Spleen (tissue), 11 donors: Measurements from ENCODE around the gene SHC1. TPM values are rescaled to one million over a fixed set of nuclear protein-coding genes. Genes with fewer than 3 reads are reported as not detected.

Experiments
- DNase-seq: peaks from one replicate; pipeline ENCODE4 v3.0.0-alpha.2; 2020
- H3K27ac ChIP-seq, 8 donors: fragments of 200-600 bp; sonication (generic) in 7 of 8; 1 replicate in 4 of 8; 2 replicates in 4 of 8; pipeline versions ENCODE4 v1.5.0 to v1.8.0; 2016 to 2021; ENCODE audit warnings: inconsistent platforms in 4 of 8, mild to moderate bottlenecking in 4 of 8, moderate library complexity in 1 of 8
- H3K27me3 ChIP-seq, 7 donors: fragments of 200-600 bp; sonication (generic) in 6 of 7; replicated peaks in 1 of 7; 1 replicate in 4 of 7; 2 replicates in 3 of 7; pipeline versions ENCODE4 v1.5.0 to v1.8.0; 2016 to 2021; ENCODE audit warnings: inconsistent platforms in 3 of 7, mild to moderate bottlenecking in 1 of 7
- H3K36me3 ChIP-seq, 6 donors: fragments of 200-600 bp; sonication (generic) in 5 of 6; 1 replicate in 4 of 6; 2 replicates in 2 of 6; pipeline versions ENCODE4 v1.5.0 to v1.8.0; 2016 to 2021; ENCODE audit warnings: inconsistent platforms in 2 of 6
- H3K4me1 ChIP-seq, 6 donors: fragments of 200-600 bp; sonication (generic) in 5 of 6; 1 replicate in 3 of 6; 2 replicates in 3 of 6; pipeline versions ENCODE4 v1.5.0 to v1.8.0; 2016 to 2021; ENCODE audit warnings: inconsistent platforms in 3 of 6
- H3K4me3 ChIP-seq, 8 donors: fragments of 200-600 bp; sonication (generic) in 7 of 8; 1 replicate in 4 of 8; 2 replicates in 4 of 8; pipeline versions ENCODE4 v1.5.0 to v1.8.0; 2016 to 2021; ENCODE audit warnings: inconsistent platforms in 4 of 8, mild to moderate bottlenecking in 4 of 8, moderate library complexity in 2 of 8
- H3K9me3 ChIP-seq, 8 donors: fragments of 200-600 bp; sonication (generic) in 7 of 8; 1 replicate in 4 of 8; 2 replicates in 4 of 8; pipeline versions ENCODE4 v1.5.0 to v1.8.0; 2016 to 2021; ENCODE audit warnings: inconsistent platforms in 4 of 8
- POLR2A ChIP-seq, 3 donors: fragments of 450-650 bp; IDR thresholded peaks; one replicate each; pipeline ENCODE4 v1.5.1; 2017; ENCODE audit warnings: antibody characterized with exemption in 3 of 3, mild to moderate bottlenecking in 1 of 3
- POLR2AphosphoS5 ChIP-seq, 3 donors: sonication (generic); formaldehyde crosslinking; IDR thresholded peaks; one replicate each; pipeline ENCODE4 v1.5.1; 2017; ENCODE audit warnings: antibody characterized with exemption in 3 of 3
- WGBS, 5 donors: extraction: QIAGEN DNeasy Blood & Tissue Kit in 3 of 5; methylation state at CpG; one replicate each; pipeline versions ENCODE4 v1.1.5 to v1.1.7; 2013 to 2018; 5-methylcytosine and 5-hydroxymethylcytosine counted together
- intact Hi-C: fragments of 100-400 bp; cut with DNase I; formaldehyde crosslinking; loops from one replicate; pipeline ENCODE4 v1.15.0; 2023; ENCODE audit warnings: low total_unique reads
- polyA plus RNA-seq, 3 donors: library from polyadenylated mRNA; stranded (reverse); fragments of 200-250 nt; gene quantifications; one replicate each; pipeline ENCODE4 v1.2.1, GENCODE V29; 2013
- total RNA-seq, 7 donors: library from RNA; depleted of rRNA in 3 of 7; stranded (reverse); fragments of >200 nt in 3 of 7; fragmentation: NEBNext Ultra II Directional in 4 of 7; extraction: Animal tissue kit (Norgen Biotek cat#: 25700) in 4 of 7; gene quantifications; one replicate each; pipeline versions ENCODE4 v1.1.0 to v1.2.1, GENCODE V29; 2016 to 2021
- TF ChIP-seq, protein P1 (sequence below), 11 experiments: fragments of 200-600 bp in 7 of 11; fragments of 450-650 bp in 4 of 11; sonication (generic) in 4 of 11; IDR thresholded peaks in 8 of 11; conservative IDR thresholded peaks in 3 of 11; 1 replicate in 7 of 11; 2 replicates in 4 of 11; pipeline versions ENCODE4 v1.4.0 to v1.8.0; 2016 to 2021; ENCODE audit warnings: antibody characterized with exemption in 11 of 11, inconsistent platforms in 4 of 11, mild to moderate bottlenecking in 1 of 11
- donor health status: healthy with polysubstance abuse.
- donor health status: DM: no; HTN: no; CAD: no; lungs with moderate emphysema.
- donor health status: DM: no; HTN: no; CAD: no.
- donor health status: Bipolar disorder and iron deficiency.
- donor health status: healthy.
- donor health status: DM: no; HTN: no; CAD: no.
- donor health status: DM: yes; HTN: yes; CAD: no.

Gene SHC1
- total and polyA plus RNA-seq, 10 donors, result 36.8 to 133 (median 92.3) TPM

DNA sequence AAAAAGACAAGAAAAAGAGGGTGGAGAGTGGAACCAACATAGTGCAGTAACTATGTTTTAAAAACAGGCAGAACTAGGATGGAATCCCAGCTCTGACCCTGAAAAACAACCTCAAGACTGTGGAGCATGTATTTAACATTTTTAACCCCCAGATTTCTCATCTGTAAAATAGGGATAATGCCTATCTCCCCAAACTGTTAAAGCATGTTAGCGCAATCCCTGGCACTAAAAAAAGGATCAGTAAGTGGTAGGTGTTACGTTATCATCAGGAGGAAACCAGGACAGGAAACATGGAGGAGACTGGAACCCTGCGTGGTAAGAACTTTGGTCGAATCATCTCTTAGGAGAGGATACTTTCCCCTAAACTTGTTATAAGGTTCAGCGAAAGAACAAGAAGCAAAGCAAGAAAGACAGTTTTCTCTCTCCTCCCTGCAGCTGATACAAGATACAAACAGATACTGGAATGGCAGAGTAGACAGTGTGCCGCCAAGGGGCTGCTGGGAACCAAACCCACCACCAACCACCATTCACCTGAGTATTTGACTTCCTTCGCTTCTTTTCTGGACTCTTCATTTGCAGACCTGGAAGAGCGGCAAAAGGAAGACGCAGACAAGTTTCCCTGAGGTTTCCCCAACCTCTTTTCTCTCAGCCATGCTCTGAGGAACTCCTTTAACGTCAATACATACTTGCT is 10.0 kb downstream of the SHC1 start:
- peak overlapping the region; percentile 85 to 99 (median 98) for H3K27ac ChIP-seq
- H3K4me3 ChIP-seq, result peak overlapping the region; percentile 80 to 97 (median 88)
- no peaks in the 10 kb centered on the region for H3K9me3 ChIP-seq
- peak; percentile 51 for DNase-seq
- WGBS, 5 donors, result 8 to 27% (median 14%) methylated on average over 10 of the region's 10 CpGs
- peaks cover 29 to 93% (median 60%) of the 10 kb centered on the region in 6 donors for H3K4me1 ChIP-seq
- intact Hi-C loops, result loop anchor here (5.0 kb wide), 1 partner anchor 42 kb away; the partner anchor contains the start of gene ZBTB7B
- TF ChIP-seq POLR2A (IDR thresholded peaks at IDR 0.05) (no peak), POLR2AphosphoS5 (IDR thresholded peaks at IDR 0.05) (no peak)
- TF ChIP-seq, protein P1, sequence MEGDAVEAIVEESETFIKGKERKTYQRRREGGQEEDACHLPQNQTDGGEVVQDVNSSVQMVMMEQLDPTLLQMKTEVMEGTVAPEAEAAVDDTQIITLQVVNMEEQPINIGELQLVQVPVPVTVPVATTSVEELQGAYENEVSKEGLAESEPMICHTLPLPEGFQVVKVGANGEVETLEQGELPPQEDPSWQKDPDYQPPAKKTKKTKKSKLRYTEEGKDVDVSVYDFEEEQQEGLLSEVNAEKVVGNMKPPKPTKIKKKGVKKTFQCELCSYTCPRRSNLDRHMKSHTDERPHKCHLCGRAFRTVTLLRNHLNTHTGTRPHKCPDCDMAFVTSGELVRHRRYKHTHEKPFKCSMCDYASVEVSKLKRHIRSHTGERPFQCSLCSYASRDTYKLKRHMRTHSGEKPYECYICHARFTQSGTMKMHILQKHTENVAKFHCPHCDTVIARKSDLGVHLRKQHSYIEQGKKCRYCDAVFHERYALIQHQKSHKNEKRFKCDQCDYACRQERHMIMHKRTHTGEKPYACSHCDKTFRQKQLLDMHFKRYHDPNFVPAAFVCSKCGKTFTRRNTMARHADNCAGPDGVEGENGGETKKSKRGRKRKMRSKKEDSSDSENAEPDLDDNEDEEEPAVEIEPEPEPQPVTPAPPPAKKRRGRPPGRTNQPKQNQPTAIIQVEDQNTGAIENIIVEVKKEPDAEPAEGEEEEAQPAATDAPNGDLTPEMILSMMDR (IDR thresholded peaks at IDR 0.05 in 8 of 11, conservative IDR thresholded peaks at IDR 0.05 in 3 of 11), result no peak
- no peaks in the 10 kb centered on the region for H3K27me3 ChIP-seq
- H3K36me3 ChIP-seq, result peaks cover 0 to 53% (median 45%) of the 10 kb centered on the region in 6 donors

DNA sequence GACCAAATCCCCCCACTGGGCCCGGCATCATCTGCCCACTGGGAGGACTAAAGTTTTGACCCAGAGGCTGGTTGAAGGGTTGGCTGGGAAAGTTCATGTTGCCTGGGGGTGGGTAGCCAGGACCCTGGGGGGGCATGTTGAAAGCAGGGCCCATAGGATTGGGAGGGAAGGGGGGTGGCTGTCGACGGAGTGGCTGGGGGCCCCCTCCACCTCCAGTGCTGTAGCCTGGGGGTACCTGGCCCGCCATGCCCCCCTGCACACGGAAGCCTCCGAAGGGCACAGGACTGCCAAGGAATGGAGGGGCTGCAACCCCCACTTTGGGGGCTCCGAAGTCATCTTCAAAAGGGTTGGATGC is 11.1 kb downstream of the SHC1 start:
- Histone ChIP-seq H3K36me3 (peaks cover 0 to 42% (median 34%) of the 10 kb centered on the region in 6 donors), H3K9me3 (no peaks in the 10 kb centered on the region), H3K27me3 (no peaks in the 10 kb centered on the region), H3K4me1 (peaks cover 36 to 93% (median 66%) of the 10 kb centered on the region in 6 donors), H3K27ac (peak overlapping the region in 3 of 8 donors; percentile 13 to 99 (median 21)), H3K4me3 (peak overlapping the region in 1 of 8 donors; percentile 9)
- intact Hi-C loops, result no loop called here
- TF ChIP-seq POLR2AphosphoS5 (IDR thresholded peaks at IDR 0.05) (no peak), POLR2A (IDR thresholded peaks at IDR 0.05) (no peak)
- TF ChIP-seq, protein P1 (IDR thresholded peaks at IDR 0.05 in 8 of 11, conservative IDR thresholded peaks at IDR 0.05 in 3 of 11), result no peak
- peak; percentile 77 for DNase-seq
- whole genome bisulfite sequencing, 5 donors, result 88 to 98% (median 94%) methylated on average over 7 of the region's 7 CpGs

DNA sequence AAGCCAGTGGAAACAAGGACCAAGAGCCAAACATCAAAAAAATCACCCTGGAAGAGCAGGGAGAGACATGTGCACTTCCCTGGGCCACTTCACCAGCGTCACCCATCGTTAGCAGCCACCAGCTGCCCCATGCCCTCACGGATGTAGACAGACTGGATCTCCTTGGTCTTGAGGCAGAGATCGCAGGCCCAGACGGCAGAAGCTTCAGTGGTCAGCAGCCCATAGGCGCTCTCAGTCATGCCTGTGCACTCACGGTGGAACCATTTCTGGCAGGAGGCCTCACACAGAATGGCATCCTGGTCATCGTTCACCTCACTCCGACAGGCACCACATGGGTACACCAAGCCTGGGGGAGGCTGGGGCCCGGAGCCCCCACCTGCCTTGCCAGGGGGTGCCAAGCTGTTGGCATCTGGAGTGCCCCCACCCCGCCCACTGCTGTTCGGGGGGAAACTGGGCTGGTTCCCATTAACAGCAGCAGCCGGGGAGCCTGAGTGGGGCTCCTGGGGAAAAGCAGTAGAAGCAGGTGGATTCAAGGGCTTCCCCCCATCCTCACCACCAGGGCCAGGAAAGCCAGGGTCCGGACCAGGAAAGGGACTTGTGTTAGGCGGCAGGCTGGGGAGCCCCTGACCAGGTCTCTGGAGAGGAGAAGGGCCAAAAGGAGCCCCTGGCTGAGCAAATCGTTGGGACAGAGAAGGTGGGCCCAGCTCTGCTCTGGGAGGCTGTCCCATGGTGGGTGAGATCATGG is 11.7 kb downstream of the SHC1 start:
- Histone ChIP-seq H3K4me3 (no peak overlapping the region), H3K27me3 (no peaks in the 10 kb centered on the region), H3K36me3 (peaks cover 0 to 36% (median 28%) of the 10 kb centered on the region in 6 donors), H3K9me3 (no peaks in the 10 kb centered on the region), H3K27ac (peak overlapping the region in 3 of 8 donors; percentile 12 to 21 (median 13)), H3K4me1 (peaks cover 41 to 93% (median 71%) of the 10 kb centered on the region in 6 donors)
- intact Hi-C loops, result no loop called here
- peak in 1 of 3 donors; percentile 31 for TF ChIP-seq POLR2AphosphoS5 (IDR thresholded peaks at IDR 0.05)
- TF ChIP-seq POLR2A (IDR thresholded peaks at IDR 0.05), result no peak
- TF ChIP-seq, protein P1 (IDR thresholded peaks at IDR 0.05 in 8 of 11, conservative IDR thresholded peaks at IDR 0.05 in 3 of 11), result no peak
- DNase-seq, result peak; percentile 75
- WGBS, 5 donors, result 89 to 98% (median 92%) methylated on average over 12 to 16 of the region's 16 CpGs

DNA sequence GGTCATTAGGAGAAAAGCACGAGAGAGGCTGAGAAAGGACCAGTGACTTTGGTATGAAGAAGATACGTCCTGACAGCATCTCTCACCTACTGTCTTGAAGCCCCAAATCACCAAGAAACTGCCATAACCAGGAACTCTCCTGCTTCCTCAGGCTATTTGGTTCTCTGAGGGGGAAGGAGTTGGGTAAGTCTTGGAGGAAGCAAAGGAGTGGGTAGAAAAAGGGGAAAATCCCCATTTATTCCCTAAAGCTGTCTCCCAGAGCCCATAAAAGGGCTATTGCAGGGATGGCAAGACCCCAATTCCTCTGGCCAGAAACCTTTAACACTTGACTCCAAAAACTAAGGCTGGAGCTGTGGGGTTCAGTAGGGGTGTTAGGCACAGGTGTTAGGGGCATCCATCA is 12.5 kb downstream of the SHC1 start:
- WGBS, 5 donors, result 78 to 97% (median 90%) methylated on average over 2 of the region's 2 CpGs
- H3K27ac ChIP-seq, result peak overlapping the region in 1 of 8 donors; percentile 89
- intact Hi-C loops, result no loop called here
- peaks cover 46 to 93% (median 73%) of the 10 kb centered on the region in 6 donors for H3K4me1 ChIP-seq
- peaks cover 0 to 28% (median 21%) of the 10 kb centered on the region in 6 donors for H3K36me3 ChIP-seq
- no peak overlapping the region for H3K4me3 ChIP-seq
- no peak for TF ChIP-seq POLR2AphosphoS5 (IDR thresholded peaks at IDR 0.05)
- TF ChIP-seq POLR2A (IDR thresholded peaks at IDR 0.05), result no peak
- TF ChIP-seq, protein P1 (IDR thresholded peaks at IDR 0.05 in 8 of 11, conservative IDR thresholded peaks at IDR 0.05 in 3 of 11), result no peak
- no peaks in the 10 kb centered on the region for H3K9me3 ChIP-seq
- H3K27me3 ChIP-seq, result no peaks in the 10 kb centered on the region
- DNase-seq, result no peak
